Pulmonary artery endothelial cell (primary cell): ENCODE measurements around the gene SBF2. TPM values are rescaled to one million over a fixed set of nuclear protein-coding genes. Genes with fewer than 3 reads are reported as not detected.
A peak's percentile ranks its signal among the peaks of the same experiment; 100 is the strongest.
"Not testable (repeated sequence)": the region's sequence is repeated elsewhere in the genome, so short reads cannot be mapped to it uniquely, and the experiment has no call there.

Experiments used
- DNase-seq: peaks from one replicate; pipeline ENCODE4 v3.0.0-alpha.2; 2011; ENCODE audit warnings: low read depth, low spot score
- total RNA-seq: library from RNA; depleted of rRNA; stranded (reverse); fragments of >200 nt; gene quantifications from 2 replicates; pipeline ENCODE4 v1.2.3, GENCODE V29; 2014

SBF2 gene
- total RNA-seq, 1 donor from 2014 or later = 32.7 TPM

- DNase-seq = no peak
Measured at GRCh38 chr11:9956483-9956882, 337.5 kb downstream of the SBF2 start.

- DNase-seq = no peak
Measured at GRCh38 chr11:9955391-9955790, 338.6 kb downstream of the SBF2 start.

- no peak for DNase-seq
Measured at GRCh38 chr11:9953994-9954626, 339.9 kb downstream of the SBF2 start.

GRCh38 chr11:9952511-9953196 lies 341.4 kb downstream of the SBF2 start:
- DNase-seq = no peak

GRCh38 chr11:9951807-9952206 lies 342.2 kb downstream of the SBF2 start:
- DNase-seq = no peak

GRCh38 chr11:9950462-9950861 lies 343.6 kb downstream of the SBF2 start:
- no peak for DNase-seq

GRCh38 chr11:9947231-9947864 lies 346.7 kb downstream of the SBF2 start:
- DNase-seq = no peak

GRCh38 chr11:9945680-9946079 lies 348.3 kb downstream of the SBF2 start:
- not testable (repeated sequence) for DNase-seq

GRCh38 chr11:9943386-9944110 lies 350.5 kb downstream of the SBF2 start:
- DNase-seq = no peak

GRCh38 chr11:9941991-9942390 lies 352.0 kb downstream of the SBF2 start:
- no peak for DNase-seq

GRCh38 chr11:9939150-9939549 lies 354.9 kb downstream of the SBF2 start:
- DNase-seq = not testable (repeated sequence)

GRCh38 chr11:9936754-9937153 lies 357.3 kb downstream of the SBF2 start:
- no peak for DNase-seq

GRCh38 chr11:9932843-9933242 lies 361.2 kb downstream of the SBF2 start:
- DNase-seq = not testable (repeated sequence)

GRCh38 chr11:9930562-9931331 lies 363.3 kb downstream of the SBF2 start:
- DNase-seq = not testable (repeated sequence)

GRCh38 chr11:9927670-9928069 lies 366.3 kb downstream of the SBF2 start:
- no peak for DNase-seq

GRCh38 chr11:9923280-9923679 lies 370.7 kb downstream of the SBF2 start:
- DNase-seq = no peak

- DNase-seq = no peak
Measured at GRCh38 chr11:9922806-9923205, 371.2 kb downstream of the SBF2 start.

- no peak for DNase-seq
Measured at GRCh38 chr11:9916480-9916879, 377.5 kb downstream of the SBF2 start.

GRCh38 chr11:9914064-9914463 lies 380.0 kb downstream of the SBF2 start:
- no peak for DNase-seq

- DNase-seq = peak; percentile 65
Measured at GRCh38 chr11:9905960-9906791, 387.8 kb downstream of the SBF2 start.
